Endothelial cell (in vitro differentiated cells): ENCODE data around the gene TOR3A. TPM values are rescaled to one million over a fixed set of nuclear protein-coding genes. Genes with fewer than 3 reads are reported as not detected.

Source experiments
- DNase-seq: peaks from one replicate; pipeline ENCODE4 v3.0.0; 2021; ENCODE audit warnings: low spot score
- H3K27ac Mint-ChIP-seq: one replicate; pipeline ENCODE4 v1.8.0; 2021; ENCODE audit warnings: mixed read lengths, inconsistent platforms; ENCODE audit not compliant: unreplicated experiment
- H3K27me3 Mint-ChIP-seq: one replicate; pipeline ENCODE4 v1.8.0; 2021; ENCODE audit warnings: mild to moderate bottlenecking, moderate library complexity, mixed read lengths, inconsistent platforms; ENCODE audit not compliant: unreplicated experiment
- H3K36me3 Mint-ChIP-seq: one replicate; pipeline ENCODE4 v1.8.0; 2021; ENCODE audit warnings: mild to moderate bottlenecking, low read depth, mixed read lengths, inconsistent platforms; ENCODE audit not compliant: unreplicated experiment
- H3K4me1 Mint-ChIP-seq: one replicate; pipeline ENCODE4 v1.8.0; 2021; ENCODE audit warnings: mild to moderate bottlenecking, mixed read lengths, inconsistent platforms; ENCODE audit not compliant: unreplicated experiment
- H3K4me3 Mint-ChIP-seq: one replicate; pipeline ENCODE4 v1.8.0; 2021; ENCODE audit warnings: mild to moderate bottlenecking, mixed read lengths, inconsistent platforms; ENCODE audit not compliant: unreplicated experiment
- H3K9me3 Mint-ChIP-seq: one replicate; pipeline ENCODE4 v1.8.0; 2021; ENCODE audit warnings: mixed read lengths, inconsistent platforms; ENCODE audit not compliant: unreplicated experiment
- CTCF ChIP-seq: fragments of 200-600 bp; sonication (generic); IDR thresholded peaks from one replicate; pipeline ENCODE4 v1.5.0; 2021; ENCODE audit warnings: antibody characterized with exemption; ENCODE audit not compliant: unreplicated experiment
- total RNA-seq: library from RNA; stranded (reverse); fragmentation: NEBNext Ultra II Directional; extraction: Animal tissue kit (Norgen Biotek cat#: 25700); gene quantifications from one replicate; pipeline ENCODE4 v1.2.1, GENCODE V29; 2021; ENCODE audit not compliant: unreplicated experiment

TOR3A gene
- total RNA-seq, 1 donor from 2014 or later = 15.2 TPM

- Mint-ChIP-seq H3K27me3 (peaks cover 3% of the 10 kb centered on the region), H3K4me3 (no peak overlapping the region), H3K9me3 (no peaks in the 10 kb centered on the region), H3K36me3 (peaks cover under 1% of the 10 kb centered on the region), H3K27ac (no peak overlapping the region), H3K4me1 (peaks cover 4% of the 10 kb centered on the region)
- no peak for DNase-seq
- TF ChIP-seq CTCF = no peak
Observed at GRCh38 chr1:179042087-179042486, 39.8 kb upstream of the TOR3A start.

GRCh38 chr1:179042700-179043099 lies 39.2 kb upstream of the TOR3A start:
- H3K4me1 Mint-ChIP-seq = peaks cover 4% of the 10 kb centered on the region
- H3K27ac Mint-ChIP-seq = no peak overlapping the region
- peaks cover 3% of the 10 kb centered on the region for H3K27me3 Mint-ChIP-seq
- no peaks in the 10 kb centered on the region for H3K9me3 Mint-ChIP-seq
- TF ChIP-seq CTCF = no peak
- no peak overlapping the region for H3K4me3 Mint-ChIP-seq
- H3K36me3 Mint-ChIP-seq = peaks cover 4% of the 10 kb centered on the region
- no peak for DNase-seq

- peaks cover 4% of the 10 kb centered on the region for H3K36me3 Mint-ChIP-seq
- peaks cover 3% of the 10 kb centered on the region for H3K27me3 Mint-ChIP-seq
- DNase-seq = no peak
- H3K9me3 Mint-ChIP-seq = no peaks in the 10 kb centered on the region
- no peak for TF ChIP-seq CTCF
- peaks cover 4% of the 10 kb centered on the region for H3K4me1 Mint-ChIP-seq
- H3K4me3 Mint-ChIP-seq = no peak overlapping the region
- H3K27ac Mint-ChIP-seq = no peak overlapping the region
Observed at GRCh38 chr1:179043266-179043665, 38.6 kb upstream of the TOR3A start.

- DNase-seq = no peak
- peaks cover 3% of the 10 kb centered on the region for H3K27me3 Mint-ChIP-seq
- no peaks in the 10 kb centered on the region for H3K4me1 Mint-ChIP-seq
- no peak for TF ChIP-seq CTCF
- peaks cover 4% of the 10 kb centered on the region for H3K36me3 Mint-ChIP-seq
- H3K9me3 Mint-ChIP-seq = no peaks in the 10 kb centered on the region
- no peak overlapping the region for H3K4me3 Mint-ChIP-seq
- H3K27ac Mint-ChIP-seq = no peak overlapping the region
Observed at GRCh38 chr1:179043907-179044306, 38.0 kb upstream of the TOR3A start.

GRCh38 chr1:179046808-179047635 lies 34.8 kb upstream of the TOR3A start:
- H3K27ac Mint-ChIP-seq = no peak overlapping the region
- H3K4me3 Mint-ChIP-seq = no peak overlapping the region
- peaks cover 1% of the 10 kb centered on the region for H3K27me3 Mint-ChIP-seq
- DNase-seq = no peak
- no peaks in the 10 kb centered on the region for H3K4me1 Mint-ChIP-seq
- TF ChIP-seq CTCF = no peak
- H3K9me3 Mint-ChIP-seq = no peaks in the 10 kb centered on the region
- peaks cover 4% of the 10 kb centered on the region for H3K36me3 Mint-ChIP-seq
